Glutamatergic neuron (in vitro differentiated cells): ENCODE results near the gene CDRT4. TPM values are rescaled to one million over a fixed set of nuclear protein-coding genes. Genes with fewer than 3 reads are reported as not detected.

ENCODE experiments used
- DNase-seq: peaks from one replicate; pipeline ENCODE4 v3.0.0; 2022
- H3K27ac Mint-ChIP-seq: one replicate; pipeline ENCODE4 v1.8.0; 2020; ENCODE audit warnings: mild to moderate bottlenecking, mixed read lengths, inconsistent platforms; ENCODE audit not compliant: unreplicated experiment
- H3K27me3 Mint-ChIP-seq: one replicate; pipeline ENCODE4 v1.8.0; 2020; ENCODE audit warnings: mild to moderate bottlenecking, moderate library complexity, mixed read lengths, inconsistent platforms; ENCODE audit not compliant: unreplicated experiment
- H3K36me3 Mint-ChIP-seq: one replicate; pipeline ENCODE4 v1.8.0; 2020; ENCODE audit warnings: mild to moderate bottlenecking, mixed read lengths, inconsistent platforms; ENCODE audit not compliant: unreplicated experiment
- H3K4me1 Mint-ChIP-seq: one replicate; pipeline ENCODE4 v1.8.0; 2020; ENCODE audit warnings: mild to moderate bottlenecking, low read depth, mixed read lengths, inconsistent platforms; ENCODE audit not compliant: unreplicated experiment
- H3K4me3 Mint-ChIP-seq: one replicate; pipeline ENCODE4 v1.8.0; 2020; ENCODE audit warnings: mild to moderate bottlenecking, mixed read lengths, inconsistent platforms; ENCODE audit not compliant: unreplicated experiment
- H3K9me3 Mint-ChIP-seq: one replicate; pipeline ENCODE4 v1.8.0; 2020; ENCODE audit warnings: mild to moderate bottlenecking, moderate library complexity, mixed read lengths, inconsistent platforms; ENCODE audit not compliant: unreplicated experiment
- total RNA-seq: library from RNA; stranded (reverse); fragmentation: NEBNext Ultra II Directional; extraction: Animal tissue kit (Norgen Biotek cat#: 25700); gene quantifications from one replicate; pipeline ENCODE4 v1.2.1, GENCODE V29; 2021; ENCODE audit not compliant: unreplicated experiment
- TF ChIP-seq, protein P1 (sequence below): fragments of 200-600 bp; sonication (generic); IDR thresholded peaks from one replicate; pipeline ENCODE4 v1.5.0; 2021; ENCODE audit not compliant: partially characterized antibody, unreplicated experiment

The CDRT4 gene
- total RNA-seq, 1 donor from 2014 or later: 13.1 TPM

DNA sequence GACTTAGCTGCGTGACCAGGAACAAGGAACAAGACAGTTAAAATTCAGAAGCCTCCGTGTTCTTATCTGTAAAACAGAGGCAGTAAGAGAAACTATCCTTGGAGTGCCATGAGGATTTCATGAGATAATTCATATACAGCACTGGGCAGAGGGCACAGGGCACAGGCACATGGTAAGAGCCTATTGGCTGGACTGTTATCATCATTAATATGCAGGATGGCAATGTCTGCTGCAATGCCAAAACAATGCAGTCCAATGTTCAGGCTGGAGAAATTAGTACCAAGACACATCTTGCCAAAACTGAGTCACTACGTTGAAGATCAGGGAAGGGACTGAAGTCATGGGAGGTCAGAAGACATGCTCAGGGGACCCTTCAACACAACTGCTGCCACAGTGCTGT lies 13.6 kb downstream of the CDRT4 start:
- Mint-ChIP-seq H3K27me3 (no peaks in the 10 kb centered on the region), H3K9me3 (peaks cover 2% of the 10 kb centered on the region), H3K4me1 (no peaks in the 10 kb centered on the region), H3K36me3 (peaks cover 5% of the 10 kb centered on the region), H3K27ac (no peak overlapping the region), H3K4me3 (no peak overlapping the region)
- no peak for DNase-seq
- TF ChIP-seq, protein P1, sequence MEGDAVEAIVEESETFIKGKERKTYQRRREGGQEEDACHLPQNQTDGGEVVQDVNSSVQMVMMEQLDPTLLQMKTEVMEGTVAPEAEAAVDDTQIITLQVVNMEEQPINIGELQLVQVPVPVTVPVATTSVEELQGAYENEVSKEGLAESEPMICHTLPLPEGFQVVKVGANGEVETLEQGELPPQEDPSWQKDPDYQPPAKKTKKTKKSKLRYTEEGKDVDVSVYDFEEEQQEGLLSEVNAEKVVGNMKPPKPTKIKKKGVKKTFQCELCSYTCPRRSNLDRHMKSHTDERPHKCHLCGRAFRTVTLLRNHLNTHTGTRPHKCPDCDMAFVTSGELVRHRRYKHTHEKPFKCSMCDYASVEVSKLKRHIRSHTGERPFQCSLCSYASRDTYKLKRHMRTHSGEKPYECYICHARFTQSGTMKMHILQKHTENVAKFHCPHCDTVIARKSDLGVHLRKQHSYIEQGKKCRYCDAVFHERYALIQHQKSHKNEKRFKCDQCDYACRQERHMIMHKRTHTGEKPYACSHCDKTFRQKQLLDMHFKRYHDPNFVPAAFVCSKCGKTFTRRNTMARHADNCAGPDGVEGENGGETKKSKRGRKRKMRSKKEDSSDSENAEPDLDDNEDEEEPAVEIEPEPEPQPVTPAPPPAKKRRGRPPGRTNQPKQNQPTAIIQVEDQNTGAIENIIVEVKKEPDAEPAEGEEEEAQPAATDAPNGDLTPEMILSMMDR: no peak

- Mint-ChIP-seq H3K4me1 (no peaks in the 10 kb centered on the region), H3K36me3 (peaks cover 5% of the 10 kb centered on the region), H3K9me3 (peaks cover 4% of the 10 kb centered on the region), H3K27me3 (no peaks in the 10 kb centered on the region), H3K27ac (no peak overlapping the region), H3K4me3 (no peak overlapping the region)
- TF ChIP-seq, protein P1: no peak
- no peak for DNase-seq
Observed at GRCh38 chr17:15453246-15453645, 14.2 kb downstream of the CDRT4 start.

DNA sequence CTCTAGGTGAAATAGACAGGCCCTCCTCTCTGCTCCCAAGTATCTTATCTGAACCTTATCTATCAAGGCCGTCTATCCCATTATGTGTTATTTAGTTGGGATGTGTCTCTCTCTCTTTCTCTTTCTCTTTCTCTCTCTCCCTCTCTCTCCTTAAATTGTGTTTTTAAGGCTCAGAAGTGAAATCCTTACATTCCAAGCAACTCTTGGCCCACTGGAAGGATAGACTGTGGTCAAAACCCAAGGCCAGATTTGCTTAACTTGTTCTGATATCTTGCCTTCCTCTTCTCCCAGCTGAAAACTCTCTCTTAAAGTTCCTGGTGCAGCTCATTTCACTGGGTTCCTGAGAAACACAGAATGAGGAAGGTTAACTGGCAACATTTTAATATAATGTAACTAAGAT lies 14.7 kb downstream of the CDRT4 start:
- Mint-ChIP-seq H3K4me1 (no peaks in the 10 kb centered on the region), H3K36me3 (peaks cover 5% of the 10 kb centered on the region), H3K9me3 (peaks cover 4% of the 10 kb centered on the region), H3K27ac (no peak overlapping the region), H3K4me3 (no peak overlapping the region), H3K27me3 (no peaks in the 10 kb centered on the region)
- TF ChIP-seq, protein P1: no peak
- no peak for DNase-seq

DNA sequence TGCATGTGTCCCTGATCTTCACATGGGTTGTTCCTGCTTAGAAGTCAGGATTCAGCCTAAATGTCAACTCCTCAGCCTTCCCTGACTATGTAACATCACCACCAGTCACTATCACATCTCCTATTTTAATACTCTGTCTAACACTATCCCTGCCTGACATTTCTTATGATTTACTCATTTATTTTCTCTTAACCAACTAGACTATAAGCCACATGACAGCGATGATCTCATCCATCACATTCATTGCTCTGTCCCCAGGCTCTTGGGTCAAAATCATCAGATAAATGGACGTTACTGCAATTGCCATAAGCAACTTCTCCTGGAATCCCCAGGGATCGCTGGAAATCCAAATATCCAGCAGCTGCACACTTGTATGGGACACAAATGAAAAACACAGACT lies 15.7 kb downstream of the CDRT4 start:
- Mint-ChIP-seq H3K36me3 (peaks cover 5% of the 10 kb centered on the region), H3K27me3 (no peaks in the 10 kb centered on the region), H3K4me1 (no peaks in the 10 kb centered on the region), H3K9me3 (peaks cover 4% of the 10 kb centered on the region), H3K27ac (no peak overlapping the region), H3K4me3 (no peak overlapping the region)
- no peak for DNase-seq
- TF ChIP-seq, protein P1: no peak

- TF ChIP-seq, protein P1: no peak
- H3K27ac Mint-ChIP-seq: no peak overlapping the region
- peaks cover 2% of the 10 kb centered on the region for H3K9me3 Mint-ChIP-seq
- H3K36me3 Mint-ChIP-seq: no peaks in the 10 kb centered on the region
- no peak for DNase-seq
- no peak overlapping the region for H3K4me3 Mint-ChIP-seq
- H3K4me1 Mint-ChIP-seq: no peaks in the 10 kb centered on the region
- no peaks in the 10 kb centered on the region for H3K27me3 Mint-ChIP-seq
Observed at GRCh38 chr17:15448580-15448956, 18.9 kb downstream of the CDRT4 start.
